Gastrocnemius medialis (tissue), 4 donors: ENCODE results near the gene MYO18B.

ENCODE experiments used
- CTCF ChIP-seq, 5 experiments: fragments of 450-650 bp in 3 of 5; fragments of 200-600 bp in 2 of 5; sonication (generic) in 2 of 5; IDR thresholded peaks in 4 of 5; conservative IDR thresholded peaks in 1 of 5; 1 replicate in 4 of 5; 2 replicates in 1 of 5; pipeline ENCODE4 v1.5.1; 2016 to 2019; ENCODE audit warnings: antibody characterized with exemption in 5 of 5, mild to moderate bottlenecking in 3 of 5, moderate library complexity in 3 of 5
- POLR2A ChIP-seq, 2 donors: fragments of 450-650 bp; IDR thresholded peaks; one replicate each; pipeline ENCODE4 v1.6.1; 2017; ENCODE audit warnings: antibody characterized with exemption in 2 of 2, mild to moderate bottlenecking in 2 of 2, moderate library complexity in 2 of 2

GRCh38 chr22:25822344-25822743, 80.4 kb downstream of the MYO18B start:
- no peak for TF ChIP-seq CTCF (IDR thresholded peaks at IDR 0.05 in 4 of 5, conservative IDR thresholded peaks at IDR 0.05 in 1 of 5)
- no peak for TF ChIP-seq POLR2A (IDR thresholded peaks at IDR 0.05)
